Natural killer cell treated with Interleukin-12 subunit alpha and Interleukin-12 subunit beta and Interleukin-15 and Interleukin-18, amount 100 ng/mL, for 72 hours (primary cell): ENCODE data around the gene CBLN4. TPM values are rescaled to one million over a fixed set of nuclear protein-coding genes. Genes with fewer than 3 reads are reported as not detected.

Experiments used
- ATAC-seq, 2 donors: fragments of 150-1000 bp; cut with Tn5 transposase in 1 of 2; sonication (Bioruptor Pico), chemical (Tn5 transposase) in 1 of 2; 2 replicates each; pipeline ENCODE4 v1.10.0; 2021
- DNase-seq: peaks from one replicate; pipeline ENCODE4 v3.0.0; 2022; ENCODE audit warnings: low spot score
- H3K27ac Mint-ChIP-seq, 2 donors: 1 replicate in 1 of 2; 2 replicates in 1 of 2; pipeline ENCODE4 v1.8.0; 2022; ENCODE audit warnings: mixed read lengths in 2 of 2, mild to moderate bottlenecking in 1 of 2, moderate library complexity in 1 of 2
- H3K27me3 Mint-ChIP-seq, 2 donors: 1 replicate in 1 of 2; 2 replicates in 1 of 2; pipeline ENCODE4 v1.8.0; 2022; ENCODE audit warnings: mixed read lengths in 2 of 2
- H3K36me3 Mint-ChIP-seq: one replicate; pipeline ENCODE4 v1.8.0; 2022; ENCODE audit warnings: mixed read lengths
- H3K4me1 Mint-ChIP-seq, 2 donors: 1 replicate in 1 of 2; 2 replicates in 1 of 2; pipeline ENCODE4 v1.8.0; 2022; ENCODE audit warnings: low read depth in 2 of 2, mixed read lengths in 2 of 2, mild to moderate bottlenecking in 1 of 2
- H3K4me3 Mint-ChIP-seq: one replicate; pipeline ENCODE4 v1.8.0; 2022; ENCODE audit warnings: mixed read lengths
- H3K9me3 Mint-ChIP-seq: 2 replicates; pipeline ENCODE4 v1.8.0; 2022; ENCODE audit warnings: mixed read lengths
- total RNA-seq, 2 donors: library from RNA; stranded (reverse); gene quantifications; one replicate each; pipeline ENCODE4 v1.2.3, GENCODE V29; 2022

The CBLN4 gene
- not detected for total RNA-seq

DNA sequence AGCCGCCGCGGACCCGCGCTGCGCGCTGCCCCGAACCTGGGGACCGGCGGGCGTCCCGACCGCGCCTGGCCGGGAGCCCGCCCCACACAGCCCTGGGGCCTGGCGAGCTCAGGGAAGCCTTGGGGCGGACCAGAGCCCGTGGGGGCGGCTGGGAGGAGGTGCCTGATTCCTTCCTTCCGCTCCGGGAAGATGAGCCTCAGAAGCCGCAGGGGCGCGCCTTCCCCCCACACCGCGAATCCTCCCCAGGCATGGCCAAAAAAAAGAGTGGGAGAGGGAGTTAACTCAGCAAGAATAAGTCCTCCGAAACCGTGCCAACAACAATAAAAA lies at the start of gene CBLN4:
CBLN4 (minus strand) TSS at position 131 of the 327 bp plus-strand sequence. CDS start 1,348 bp downstream, outside the sequence.
- peak within 1 kb of the TSS in 1 of 2 donors; percentile 37 for H3K27ac Mint-ChIP-seq
- no peak for DNase-seq
- no peak for ATAC-seq
- peaks cover 12 to 21% of the 10 kb centered on the region in 2 donors for H3K27me3 Mint-ChIP-seq
- H3K4me1 Mint-ChIP-seq = no peaks in the 10 kb centered on the region
- no peak within 1 kb of the TSS for H3K4me3 Mint-ChIP-seq
- H3K9me3 Mint-ChIP-seq = peaks cover 7% of the 10 kb centered on the region
- no peaks in the 10 kb centered on the region for H3K36me3 Mint-ChIP-seq

DNA sequence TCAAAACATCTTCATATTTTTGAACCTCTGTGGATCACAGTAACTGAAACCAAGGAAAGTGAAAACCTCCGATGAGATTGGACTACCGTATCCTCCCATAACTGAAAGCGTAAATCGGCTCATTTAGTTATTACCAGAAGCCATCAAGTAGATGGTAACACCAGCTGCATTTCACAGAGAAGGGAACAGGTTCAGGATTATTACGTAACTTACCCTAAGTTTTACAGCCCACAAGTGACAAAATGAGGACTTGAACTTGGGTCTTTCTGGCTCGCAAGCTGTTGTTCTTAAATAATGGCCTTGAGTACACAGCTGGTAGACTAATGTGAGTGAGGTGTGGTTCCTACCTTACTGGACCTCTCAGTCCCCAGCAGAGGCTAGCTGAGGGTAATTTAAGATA lies 37.9 kb upstream of the CBLN4 start:
- H3K27ac Mint-ChIP-seq = no peak overlapping the region
- no peaks in the 10 kb centered on the region for H3K27me3 Mint-ChIP-seq
- H3K4me3 Mint-ChIP-seq = no peak overlapping the region
- DNase-seq = no peak
- peaks cover 4% of the 10 kb centered on the region for H3K9me3 Mint-ChIP-seq
- H3K4me1 Mint-ChIP-seq = no peaks in the 10 kb centered on the region
- no peak for ATAC-seq
- no peaks in the 10 kb centered on the region for H3K36me3 Mint-ChIP-seq

DNA sequence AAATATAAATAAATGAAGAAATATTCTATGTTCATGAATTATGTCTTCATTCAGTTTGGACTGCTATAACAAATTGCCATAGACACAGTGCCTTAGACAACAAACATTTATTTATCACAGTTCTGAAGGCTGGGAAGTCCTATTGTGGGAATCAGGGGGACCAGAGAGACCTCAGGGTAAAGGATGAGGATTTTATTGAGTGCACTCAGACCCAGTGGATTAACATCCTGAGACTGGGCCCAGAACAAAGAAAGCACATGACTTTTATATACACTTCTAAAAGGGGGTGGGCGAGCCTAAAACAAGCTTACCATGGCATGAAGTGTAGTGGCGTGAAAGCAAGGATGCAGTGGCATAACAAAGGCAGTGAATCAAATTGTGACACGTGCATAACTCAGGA lies 26.9 kb upstream of the CBLN4 start:
- no peak overlapping the region for H3K27ac Mint-ChIP-seq
- no peak overlapping the region for H3K4me3 Mint-ChIP-seq
- peaks cover 9% of the 10 kb centered on the region for H3K36me3 Mint-ChIP-seq
- DNase-seq (no peak), ATAC-seq (no peak)
- no peaks in the 10 kb centered on the region for H3K4me1 Mint-ChIP-seq
- peaks cover 9% of the 10 kb centered on the region for H3K9me3 Mint-ChIP-seq
- no peaks in the 10 kb centered on the region for H3K27me3 Mint-ChIP-seq

DNA sequence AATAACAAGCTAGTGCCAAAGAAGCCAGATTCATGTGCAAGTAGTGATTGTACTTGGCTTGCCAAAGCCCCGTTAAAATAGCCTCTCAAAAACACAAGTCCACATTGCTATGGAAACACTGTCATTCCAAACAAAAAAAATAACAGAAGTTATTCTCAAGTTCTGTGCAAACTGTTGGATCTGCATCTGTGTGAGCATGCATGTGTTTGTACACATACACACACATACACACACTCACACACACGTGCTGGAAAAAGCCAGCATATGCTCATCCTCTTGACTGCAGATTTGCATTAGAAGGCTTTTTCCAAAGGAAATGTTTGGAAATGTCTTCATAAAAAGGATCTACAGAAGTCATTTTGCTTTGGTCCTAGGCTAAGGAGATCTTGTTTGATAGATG lies 13.4 kb upstream of the CBLN4 start:
- ATAC-seq = no peak
- Mint-ChIP-seq H3K27me3 (no peaks in the 10 kb centered on the region), H3K4me3 (no peak overlapping the region), H3K4me1 (no peaks in the 10 kb centered on the region), H3K27ac (no peak overlapping the region), H3K9me3 (peaks cover 11% of the 10 kb centered on the region), H3K36me3 (no peaks in the 10 kb centered on the region)
- DNase-seq = no peak

DNA sequence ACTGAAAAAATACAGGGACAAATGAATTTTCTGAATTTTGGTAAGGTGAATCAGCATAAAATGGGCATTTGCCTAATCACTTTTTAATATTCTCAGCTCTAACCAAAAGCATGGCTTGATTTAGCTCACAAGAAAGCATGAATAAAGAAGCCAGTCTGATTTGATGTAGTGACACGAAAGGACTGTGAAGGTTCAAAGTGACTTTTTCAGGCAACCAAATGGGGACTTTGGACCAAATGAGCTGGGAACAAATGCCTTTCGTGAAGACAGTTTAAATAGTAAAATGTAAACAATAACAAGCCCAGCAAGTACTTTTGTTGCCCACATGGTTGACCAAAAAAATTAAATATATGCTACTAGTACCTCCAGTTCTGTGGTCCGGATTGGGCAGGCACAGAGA lies 12.9 kb upstream of the CBLN4 start:
- Mint-ChIP-seq H3K27ac (no peak overlapping the region), H3K9me3 (peaks cover 10% of the 10 kb centered on the region), H3K27me3 (no peaks in the 10 kb centered on the region), H3K4me1 (no peaks in the 10 kb centered on the region), H3K4me3 (no peak overlapping the region), H3K36me3 (no peaks in the 10 kb centered on the region)
- no peak for ATAC-seq
- no peak for DNase-seq

DNA sequence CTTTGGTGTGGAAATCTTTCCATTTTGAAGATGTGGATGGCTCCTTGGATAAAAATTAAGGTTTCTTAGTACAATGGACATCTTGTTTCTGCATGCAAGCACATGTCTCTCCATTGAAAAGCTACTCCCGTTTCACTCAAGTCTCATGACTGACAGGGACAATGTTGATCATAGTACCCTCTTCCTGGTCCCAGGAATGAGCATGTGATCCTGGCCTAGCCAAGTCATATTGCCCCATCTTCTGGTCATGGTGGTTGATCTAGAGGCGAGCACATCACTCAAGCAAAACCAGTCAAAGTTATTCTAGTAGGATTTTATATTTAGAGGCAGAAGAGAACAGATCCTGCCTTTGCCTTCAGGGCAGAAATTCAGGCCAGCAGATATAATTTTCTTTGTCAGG lies 12.2 kb upstream of the CBLN4 start:
- no peaks in the 10 kb centered on the region for H3K36me3 Mint-ChIP-seq
- H3K27me3 Mint-ChIP-seq = no peaks in the 10 kb centered on the region
- H3K4me1 Mint-ChIP-seq = no peaks in the 10 kb centered on the region
- H3K4me3 Mint-ChIP-seq = no peak overlapping the region
- peaks cover 4% of the 10 kb centered on the region for H3K9me3 Mint-ChIP-seq
- DNase-seq (no peak), ATAC-seq (no peak)
- H3K27ac Mint-ChIP-seq = no peak overlapping the region

DNA sequence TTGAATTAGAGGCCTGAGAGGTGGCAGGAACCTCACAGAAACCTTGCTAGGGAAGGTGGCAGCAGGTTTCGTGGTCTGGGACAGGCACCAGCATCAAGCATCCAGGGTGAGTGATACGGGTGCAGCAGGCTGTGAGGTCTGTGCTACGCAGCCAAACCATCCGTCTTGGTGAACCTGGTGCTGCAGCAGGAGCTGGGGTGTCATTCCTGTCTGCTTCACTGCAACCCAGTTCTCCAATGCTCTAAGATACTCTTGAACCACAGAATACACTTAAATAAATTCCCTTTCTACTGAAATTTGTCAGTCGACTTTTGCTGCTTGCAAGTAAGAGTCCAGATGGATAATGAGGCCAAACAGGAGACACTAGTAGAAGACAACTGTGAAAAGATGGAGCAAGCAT lies 9.7 kb upstream of the CBLN4 start:
- DNase-seq (no peak), ATAC-seq (no peak)
- Mint-ChIP-seq H3K36me3 (no peaks in the 10 kb centered on the region), H3K27ac (no peak overlapping the region), H3K9me3 (peaks cover 5% of the 10 kb centered on the region), H3K4me3 (no peak overlapping the region), H3K4me1 (no peaks in the 10 kb centered on the region), H3K27me3 (no peaks in the 10 kb centered on the region)

DNA sequence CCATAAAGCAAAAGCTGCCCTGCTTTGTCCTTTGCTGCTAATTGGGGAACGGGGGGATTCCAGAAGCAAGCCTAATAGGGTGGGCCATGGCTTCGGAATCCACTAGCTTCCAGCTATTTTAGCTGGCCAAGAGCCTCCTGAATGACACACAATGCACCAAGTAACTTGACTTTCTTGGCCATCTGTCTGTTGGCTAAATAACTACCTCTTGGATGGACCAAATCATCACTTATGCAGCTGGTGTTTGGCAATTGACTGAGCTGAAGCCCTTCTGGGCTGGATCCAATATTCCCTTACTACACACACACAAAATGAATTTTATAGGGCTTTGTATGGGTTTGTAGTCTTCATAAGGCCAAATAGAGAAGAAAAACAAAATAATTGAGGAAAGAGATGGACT lies 8.8 kb upstream of the CBLN4 start:
- Mint-ChIP-seq H3K9me3 (peaks cover 5% of the 10 kb centered on the region), H3K4me3 (no peak overlapping the region), H3K27me3 (no peaks in the 10 kb centered on the region), H3K4me1 (no peaks in the 10 kb centered on the region), H3K36me3 (no peaks in the 10 kb centered on the region), H3K27ac (no peak overlapping the region)
- DNase-seq (no peak), ATAC-seq (no peak)

DNA sequence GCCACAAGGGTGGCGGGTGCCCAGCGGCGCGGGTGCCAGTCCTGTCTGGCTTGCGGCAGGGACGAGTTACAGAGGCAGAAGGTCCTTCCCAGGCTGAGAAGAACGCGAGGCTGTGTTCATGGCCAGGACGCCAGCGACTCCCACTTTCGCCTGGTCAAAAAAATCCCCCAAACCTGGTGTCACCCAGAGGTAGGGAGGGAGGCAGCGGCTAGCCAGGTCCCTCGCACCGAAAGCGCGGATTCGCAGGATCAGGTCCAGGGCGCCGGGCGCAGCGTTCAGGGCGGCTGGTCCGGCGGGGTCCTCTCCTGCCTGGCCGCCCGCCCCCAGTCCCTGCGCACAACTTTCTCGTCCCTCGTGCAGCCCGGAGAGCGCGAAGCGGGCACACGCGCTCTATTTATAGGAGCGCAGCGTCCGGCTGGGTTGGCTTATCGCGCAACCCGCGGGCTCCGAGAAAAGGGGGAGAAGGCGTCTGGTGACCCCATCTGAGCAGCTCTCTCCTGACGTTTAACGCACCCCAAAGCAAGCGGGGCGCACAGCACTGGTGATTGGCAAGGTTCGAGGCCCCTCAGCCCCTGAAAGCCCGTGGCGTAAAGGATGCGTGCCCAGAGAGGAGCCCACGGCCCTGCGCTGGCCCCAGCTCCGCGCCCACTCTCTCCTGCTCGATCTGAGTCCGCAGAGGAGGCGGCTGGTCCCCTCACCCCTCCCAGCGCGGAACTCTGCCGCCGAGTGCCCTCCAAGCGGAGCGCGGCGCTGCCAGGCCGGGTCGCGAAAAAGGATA lies 519 bp downstream of the CBLN4 start:
- no peak overlapping the region for H3K27ac Mint-ChIP-seq
- no peaks in the 10 kb centered on the region for H3K36me3 Mint-ChIP-seq
- peaks cover 12 to 21% of the 10 kb centered on the region in 2 donors for H3K27me3 Mint-ChIP-seq
- H3K4me1 Mint-ChIP-seq = no peaks in the 10 kb centered on the region
- ATAC-seq (peak in 1 of 2 donors; percentile 13), DNase-seq (no peak)
- no peak overlapping the region for H3K4me3 Mint-ChIP-seq
- peaks cover 3% of the 10 kb centered on the region for H3K9me3 Mint-ChIP-seq

DNA sequence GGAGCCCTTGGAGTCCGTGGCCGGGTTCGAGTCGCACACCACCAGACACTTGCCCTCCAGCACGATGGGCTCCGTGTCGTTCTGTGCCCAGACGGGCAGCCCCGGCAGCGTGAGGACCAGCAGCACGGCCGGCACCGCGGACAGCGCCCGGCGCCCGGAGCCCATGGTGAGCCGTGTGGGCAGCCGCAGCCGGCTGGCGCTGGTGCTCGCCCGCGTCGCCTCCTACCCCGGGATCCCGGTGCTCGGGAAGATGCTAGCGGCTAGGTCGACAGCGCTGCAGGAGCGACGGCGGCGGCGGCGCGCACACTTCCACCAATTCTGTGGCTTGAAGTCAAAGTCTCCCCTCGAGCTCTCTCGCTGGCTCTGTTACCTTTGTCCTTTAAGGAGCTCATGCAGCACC lies 1.3 kb downstream of the CBLN4 start:
- Mint-ChIP-seq H3K4me1 (no peaks in the 10 kb centered on the region), H3K27me3 (peaks cover 12 to 21% of the 10 kb centered on the region in 2 donors), H3K9me3 (peaks cover 3% of the 10 kb centered on the region), H3K27ac (no peak overlapping the region), H3K4me3 (no peak overlapping the region), H3K36me3 (no peaks in the 10 kb centered on the region)
- ATAC-seq (no peak), DNase-seq (no peak)

DNA sequence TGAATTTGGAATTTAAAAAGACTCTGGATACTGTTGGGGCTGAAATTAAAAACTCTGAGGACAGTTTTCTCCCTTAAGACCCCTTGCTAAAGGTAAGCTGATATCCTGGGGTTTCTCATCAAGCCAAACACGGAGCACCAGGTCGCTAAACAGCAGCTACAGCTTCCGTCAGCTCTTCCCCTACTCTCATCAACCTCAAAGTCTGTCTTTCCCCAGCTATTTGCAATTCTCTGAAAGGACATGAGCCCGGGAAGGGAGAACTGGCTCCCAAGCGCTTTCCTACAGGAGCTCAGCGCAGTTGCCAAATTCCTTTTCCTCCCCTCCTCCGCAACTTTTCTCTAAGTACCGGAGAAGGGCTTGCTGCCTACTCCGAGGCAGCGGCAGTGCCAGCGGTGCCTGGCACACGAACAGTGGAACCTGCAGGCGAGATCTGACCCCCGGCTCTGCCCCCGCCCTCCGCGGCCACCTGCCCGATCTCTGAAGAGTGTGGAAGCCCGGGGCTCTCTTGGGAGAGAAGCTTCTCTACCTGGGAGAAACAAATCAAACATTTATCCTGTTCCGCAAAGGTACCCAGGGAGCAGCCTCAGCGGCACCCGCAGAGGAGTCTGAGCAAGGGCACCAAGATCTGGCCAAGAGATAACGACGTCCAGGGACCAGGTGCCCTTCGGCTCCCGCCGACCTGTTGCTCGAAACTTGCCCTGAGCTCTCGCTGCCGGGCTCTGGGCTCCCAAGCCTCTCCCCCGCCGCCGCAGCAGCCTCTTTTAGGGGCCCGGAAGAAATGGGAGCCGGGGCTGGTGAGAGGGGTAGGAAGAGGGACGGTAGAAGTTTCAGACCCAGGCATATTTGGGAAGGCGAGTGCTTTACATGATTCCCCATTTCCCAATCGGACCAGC lies 2.2 kb downstream of the CBLN4 start:
- no peak for ATAC-seq
- H3K9me3 Mint-ChIP-seq = no peaks in the 10 kb centered on the region
- no peak for DNase-seq
- no peaks in the 10 kb centered on the region for H3K36me3 Mint-ChIP-seq
- peaks cover 12 to 21% of the 10 kb centered on the region in 2 donors for H3K27me3 Mint-ChIP-seq
- H3K4me3 Mint-ChIP-seq = no peak overlapping the region
- no peak overlapping the region for H3K27ac Mint-ChIP-seq
- H3K4me1 Mint-ChIP-seq = no peaks in the 10 kb centered on the region

DNA sequence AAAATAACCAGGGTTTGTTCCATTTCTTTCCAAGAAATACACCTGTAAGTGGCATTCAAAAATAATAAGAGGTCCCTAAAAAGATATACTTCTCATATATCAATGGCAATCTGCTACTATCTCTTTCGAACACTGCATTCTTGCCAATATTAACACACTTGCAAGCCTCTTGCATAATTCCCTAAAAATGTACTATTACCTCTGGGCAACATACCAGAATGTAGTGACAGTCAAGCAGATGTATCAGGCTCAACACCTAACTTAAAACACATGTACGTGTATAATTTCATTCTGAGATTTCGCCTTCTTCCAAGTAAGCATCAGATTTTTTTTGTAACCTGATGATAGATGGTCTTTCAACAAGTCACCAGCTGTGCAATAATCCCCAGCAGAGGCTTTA lies 3.4 kb downstream of the CBLN4 start:
- Mint-ChIP-seq H3K27ac (no peak overlapping the region), H3K27me3 (peaks cover 10 to 16% of the 10 kb centered on the region in 2 donors), H3K9me3 (peaks cover 3% of the 10 kb centered on the region), H3K4me1 (no peaks in the 10 kb centered on the region), H3K4me3 (no peak overlapping the region), H3K36me3 (no peaks in the 10 kb centered on the region)
- no peak for DNase-seq
- no peak for ATAC-seq

DNA sequence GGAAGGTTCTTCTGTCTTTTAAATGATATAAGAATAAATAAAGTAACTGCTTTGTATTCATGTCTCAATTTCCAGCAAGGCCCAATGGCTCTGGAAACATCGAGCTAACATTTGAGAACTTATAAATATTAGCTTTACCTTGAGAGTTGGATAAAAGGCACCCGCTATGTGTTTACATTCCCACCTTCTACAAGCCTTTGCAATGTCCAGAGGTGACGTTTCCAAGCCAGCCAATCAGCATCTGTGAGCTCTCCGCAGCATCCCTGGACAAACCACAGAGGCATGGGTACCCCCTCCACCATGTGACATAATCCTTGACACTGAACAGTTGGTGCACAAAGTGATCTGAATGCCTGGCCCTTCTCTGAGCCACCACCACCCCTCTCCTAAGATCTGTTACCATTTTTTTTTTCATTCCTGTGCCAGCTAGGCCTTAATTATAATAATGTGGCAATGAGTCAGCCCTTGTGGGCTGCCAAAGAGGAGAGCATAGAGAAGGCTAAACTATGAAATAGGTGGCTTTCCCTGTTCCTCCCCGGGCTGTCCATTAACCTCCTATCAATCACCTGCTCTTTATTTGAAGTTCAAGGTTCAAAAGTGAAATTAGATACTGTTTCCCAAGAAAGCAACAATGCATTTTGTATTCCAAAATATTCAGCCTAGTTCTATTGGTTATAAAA lies 4.1 kb downstream of the CBLN4 start:
- H3K27me3 Mint-ChIP-seq = peaks cover 9 to 13% of the 10 kb centered on the region in 2 donors
- H3K27ac Mint-ChIP-seq = no peak overlapping the region
- H3K9me3 Mint-ChIP-seq = peaks cover 3% of the 10 kb centered on the region
- DNase-seq = no peak
- no peak for ATAC-seq
- H3K4me1 Mint-ChIP-seq = no peaks in the 10 kb centered on the region
- H3K36me3 Mint-ChIP-seq = no peaks in the 10 kb centered on the region
- no peak overlapping the region for H3K4me3 Mint-ChIP-seq

DNA sequence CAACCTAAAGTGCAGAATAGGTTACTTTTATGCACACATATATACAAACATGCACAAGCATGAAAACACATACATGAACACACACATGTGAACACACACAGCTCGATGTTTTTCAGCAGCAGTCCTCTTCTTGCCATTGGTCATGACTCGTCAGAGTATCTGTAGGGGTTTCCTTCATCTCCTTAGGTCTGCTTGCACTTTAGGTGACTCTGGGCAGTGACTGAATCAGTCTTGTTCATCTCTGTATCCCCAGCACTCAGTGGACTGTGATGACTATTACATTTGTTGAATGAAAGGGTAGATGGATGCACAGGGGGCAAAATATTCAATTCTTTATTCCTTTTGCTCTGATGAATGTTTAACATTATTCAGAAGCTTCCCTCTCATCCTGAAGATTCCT lies 26.8 kb downstream of the CBLN4 start:
- Mint-ChIP-seq H3K36me3 (no peaks in the 10 kb centered on the region), H3K4me1 (no peaks in the 10 kb centered on the region), H3K4me3 (no peak overlapping the region), H3K9me3 (no peaks in the 10 kb centered on the region), H3K27me3 (no peaks in the 10 kb centered on the region), H3K27ac (no peak overlapping the region)
- ATAC-seq (no peak), DNase-seq (no peak)
